ENCODE results near the gene HS6ST3. TPM values are rescaled to one million over a fixed set of nuclear protein-coding genes. Genes with fewer than 3 reads are reported as not detected.

HS6ST3 gene
- total and polyA plus RNA-seq, 5 donors from 2014 or later = not detected

GRCh38 chr13:96632536-96633320 lies 542.8 kb downstream of the HS6ST3 start:
- Mint-ChIP-seq H3K36me3 (no peaks in the 10 kb centered on the region), H3K4me3 (no peak overlapping the region), H3K4me1 (no peaks in the 10 kb centered on the region), H3K9me3 (peaks cover 2 to 11% (median 6%) of the 10 kb centered on the region in 7 donors), H3K27ac (no peak overlapping the region), H3K27me3 (no peaks in the 10 kb centered on the region)
- Histone ChIP-seq H3K9me3 (ENCODE audit: control insufficient read depth in 2 of 2, low read length in 2 of 2) (peaks cover 0 to 8% of the 10 kb centered on the region in 2 experiments), H3K36me3 (ENCODE audit: control insufficient read depth, insufficient read depth, low read length) (no peaks in the 10 kb centered on the region), H3K4me1 (ENCODE audit: control insufficient read depth, insufficient read depth, low read length, poor library complexity, severe bottlenecking) (no peaks in the 10 kb centered on the region), H3K27ac (ENCODE audit: insufficient read depth, low read length, poor library complexity, severe bottlenecking) (no peak overlapping the region), H3K27me3 (ENCODE audit: control insufficient read depth, insufficient read depth, low read length) (no peaks in the 10 kb centered on the region), H3K4me3 (ENCODE audit: low read depth, low read length) (no peak overlapping the region)
- DNase-seq (no peak), ATAC-seq (ENCODE audit: low read depth in 2 of 2) (no peak)

- peaks cover 0 to 13% of the 10 kb centered on the region in 2 experiments for H3K9me3 ChIP-seq (ENCODE audit: control insufficient read depth in 2 of 2, low read length in 2 of 2)
- Mint-ChIP-seq H3K9me3 (peaks cover 0 to 15% (median 4%) of the 10 kb centered on the region in 7 donors), H3K36me3 (no peaks in the 10 kb centered on the region), H3K27ac (no peak overlapping the region), H3K4me1 (no peaks in the 10 kb centered on the region), H3K27me3 (no peaks in the 10 kb centered on the region), H3K4me3 (no peak overlapping the region)
- ATAC-seq (ENCODE audit: low read depth in 2 of 2) (no peak), DNase-seq (no peak)
- H3K4me3 ChIP-seq (ENCODE audit: low read depth, low read length) = no peak overlapping the region
- no peaks in the 10 kb centered on the region for H3K27me3 ChIP-seq (ENCODE audit: control insufficient read depth, insufficient read depth, low read length)
- H3K36me3 ChIP-seq (ENCODE audit: control insufficient read depth, insufficient read depth, low read length) = no peaks in the 10 kb centered on the region
- H3K27ac ChIP-seq (ENCODE audit: insufficient read depth, low read length, poor library complexity, severe bottlenecking) = no peak overlapping the region
- no peaks in the 10 kb centered on the region for H3K4me1 ChIP-seq (ENCODE audit: control insufficient read depth, insufficient read depth, low read length, poor library complexity, severe bottlenecking)
Observed at GRCh38 chr13:96636001-96636709, 546.2 kb downstream of the HS6ST3 start.

GRCh38 chr13:96637039-96637438 lies 547.1 kb downstream of the HS6ST3 start:
- no peak for ATAC-seq (ENCODE audit: low read depth in 2 of 2)

GRCh38 chr13:96646101-96646500 lies 556.2 kb downstream of the HS6ST3 start:
- Mint-ChIP-seq H3K4me1 (no peaks in the 10 kb centered on the region), H3K4me3 (no peak overlapping the region), H3K27ac (no peak overlapping the region), H3K36me3 (no peaks in the 10 kb centered on the region), H3K9me3 (peaks cover 1 to 42% (median 4%) of the 10 kb centered on the region in 7 donors), H3K27me3 (no peaks in the 10 kb centered on the region)
- no peak overlapping the region for H3K27ac ChIP-seq (ENCODE audit: insufficient read depth, low read length, poor library complexity, severe bottlenecking)
- no peak overlapping the region for H3K4me3 ChIP-seq (ENCODE audit: low read depth, low read length)
- ATAC-seq (ENCODE audit: low read depth in 2 of 2) (no peak), DNase-seq (no peak)
- H3K36me3 ChIP-seq (ENCODE audit: control insufficient read depth, insufficient read depth, low read length) = no peaks in the 10 kb centered on the region
- H3K4me1 ChIP-seq (ENCODE audit: control insufficient read depth, insufficient read depth, low read length, poor library complexity, severe bottlenecking) = no peaks in the 10 kb centered on the region
- H3K9me3 ChIP-seq (ENCODE audit: control insufficient read depth in 2 of 2, low read length in 2 of 2) = peaks cover 0 to 6% of the 10 kb centered on the region in 2 experiments
- H3K27me3 ChIP-seq (ENCODE audit: control insufficient read depth, insufficient read depth, low read length) = no peaks in the 10 kb centered on the region

More at GRCh38 chr13:96637039-96637438, 547.1 kb downstream of the HS6ST3 start:
- H3K27me3 ChIP-seq (ENCODE audit: control insufficient read depth, insufficient read depth, low read length) = no peaks in the 10 kb centered on the region
- Mint-ChIP-seq H3K36me3 (no peaks in the 10 kb centered on the region), H3K9me3 (peaks cover 0 to 20% (median 4%) of the 10 kb centered on the region in 7 donors), H3K27ac (no peak overlapping the region), H3K27me3 (no peaks in the 10 kb centered on the region), H3K4me1 (no peaks in the 10 kb centered on the region), H3K4me3 (no peak overlapping the region)
- H3K9me3 ChIP-seq (ENCODE audit: control insufficient read depth in 2 of 2, low read length in 2 of 2) = peaks cover 0 to 6% of the 10 kb centered on the region in 2 experiments
- no peaks in the 10 kb centered on the region for H3K4me1 ChIP-seq (ENCODE audit: control insufficient read depth, insufficient read depth, low read length, poor library complexity, severe bottlenecking)
- no peaks in the 10 kb centered on the region for H3K36me3 ChIP-seq (ENCODE audit: control insufficient read depth, insufficient read depth, low read length)
- DNase-seq = no peak
- no peak overlapping the region for H3K4me3 ChIP-seq (ENCODE audit: low read depth, low read length)
- no peak overlapping the region for H3K27ac ChIP-seq (ENCODE audit: insufficient read depth, low read length, poor library complexity, severe bottlenecking)

DNA sequence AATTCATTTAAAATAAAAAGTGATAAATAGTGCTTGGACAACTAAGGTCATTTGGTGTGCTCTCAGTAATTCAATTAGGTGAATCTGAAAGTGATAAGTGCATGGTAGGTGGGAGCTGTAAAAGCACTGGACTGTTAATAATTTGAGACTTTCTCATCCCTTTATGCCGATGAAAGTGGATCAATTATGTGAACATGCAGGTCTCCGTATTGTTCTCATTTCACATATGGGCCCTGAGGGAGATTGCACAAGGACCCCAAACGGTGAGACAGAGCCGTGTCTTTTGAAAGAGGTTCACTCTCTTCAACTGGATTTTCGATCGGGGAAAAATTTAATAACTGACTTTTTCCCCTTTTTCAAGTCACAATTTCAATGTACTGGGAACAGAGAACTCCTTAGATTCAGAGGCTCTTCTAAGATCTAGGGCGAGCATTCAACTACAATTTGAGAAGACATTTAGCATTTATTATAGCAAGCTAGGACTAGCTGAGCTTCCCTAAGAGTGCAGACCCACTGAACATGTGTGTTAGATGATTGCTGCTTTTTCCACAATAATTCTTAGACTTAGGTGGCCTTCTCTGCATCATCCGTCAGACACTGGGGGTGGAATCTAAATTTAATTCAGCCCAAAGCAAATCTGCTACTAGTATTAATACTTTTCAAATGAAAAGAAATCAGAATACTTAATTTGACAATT lies 556.8 kb downstream of the HS6ST3 start:
- Mint-ChIP-seq H3K27me3 (no peaks in the 10 kb centered on the region), H3K4me1 (no peaks in the 10 kb centered on the region)
- H3K27me3 ChIP-seq (ENCODE audit: control insufficient read depth, insufficient read depth, low read length) = no peaks in the 10 kb centered on the region

DNA sequence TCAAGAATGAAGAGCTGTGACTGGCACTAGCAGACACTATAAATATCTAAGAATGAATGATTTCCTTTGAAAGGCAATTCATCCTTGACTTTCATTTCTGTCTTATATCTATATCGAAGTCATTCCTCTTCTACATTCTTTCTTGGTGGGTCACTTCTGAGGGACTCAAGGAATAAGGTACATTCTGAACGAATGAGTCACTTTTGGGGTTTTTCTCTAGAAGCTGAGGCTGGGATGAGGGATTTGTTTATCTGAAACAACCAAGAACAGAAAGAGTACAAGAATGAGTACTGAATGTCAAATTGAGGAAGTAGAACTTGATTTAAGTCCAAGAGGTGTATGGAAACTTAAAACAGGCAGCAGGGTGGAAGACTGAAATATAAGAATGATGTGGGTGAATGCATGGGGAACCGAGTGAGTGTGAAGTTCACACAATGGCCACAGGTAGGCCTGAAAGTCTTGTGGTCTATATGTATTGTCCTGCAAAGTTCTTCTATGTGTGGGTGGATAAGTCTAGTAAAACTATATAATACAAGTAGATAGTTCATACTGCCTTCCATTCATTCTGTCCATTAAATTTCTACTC lies 560.5 kb downstream of the HS6ST3 start:
- no peak overlapping the region for H3K27ac ChIP-seq (ENCODE audit: insufficient read depth, low read length, poor library complexity, severe bottlenecking)
- H3K4me3 Mint-ChIP-seq = no peak overlapping the region
- no peak overlapping the region for H3K27ac Mint-ChIP-seq
- H3K27me3 ChIP-seq (ENCODE audit: control insufficient read depth, insufficient read depth, low read length) = no peaks in the 10 kb centered on the region
- no peaks in the 10 kb centered on the region for H3K4me1 ChIP-seq (ENCODE audit: control insufficient read depth, insufficient read depth, low read length, poor library complexity, severe bottlenecking)
- H3K4me3 ChIP-seq (ENCODE audit: low read depth, low read length) = no peak overlapping the region
- no peak for DNase-seq
- H3K27me3 Mint-ChIP-seq = no peaks in the 10 kb centered on the region
- peaks cover 0 to 19% (median 4%) of the 10 kb centered on the region in 7 donors for H3K9me3 Mint-ChIP-seq
- H3K4me1 Mint-ChIP-seq = no peaks in the 10 kb centered on the region
- no peak for ATAC-seq (ENCODE audit: low read depth in 2 of 2)
- no peaks in the 10 kb centered on the region for H3K36me3 ChIP-seq (ENCODE audit: control insufficient read depth, insufficient read depth, low read length)
- peaks cover 0 to 6% of the 10 kb centered on the region in 2 experiments for H3K9me3 ChIP-seq (ENCODE audit: control insufficient read depth in 2 of 2, low read length in 2 of 2)
- H3K36me3 Mint-ChIP-seq = no peaks in the 10 kb centered on the region

More for the DNA sequence above, 556.8 kb downstream of the HS6ST3 start:
- Mint-ChIP-seq H3K4me3 (no peak overlapping the region), H3K27ac (no peak overlapping the region), H3K9me3 (peaks cover 1 to 38% (median 4%) of the 10 kb centered on the region in 7 donors), H3K36me3 (no peaks in the 10 kb centered on the region)
- H3K27ac ChIP-seq (ENCODE audit: insufficient read depth, low read length, poor library complexity, severe bottlenecking) = no peak overlapping the region
- ATAC-seq (ENCODE audit: low read depth in 2 of 2) (no peak), DNase-seq (no peak)
- no peaks in the 10 kb centered on the region for H3K36me3 ChIP-seq (ENCODE audit: control insufficient read depth, insufficient read depth, low read length)
- no peaks in the 10 kb centered on the region for H3K4me1 ChIP-seq (ENCODE audit: control insufficient read depth, insufficient read depth, low read length, poor library complexity, severe bottlenecking)
- H3K9me3 ChIP-seq (ENCODE audit: control insufficient read depth in 2 of 2, low read length in 2 of 2) = peaks cover 0 to 6% of the 10 kb centered on the region in 2 experiments
- no peak overlapping the region for H3K4me3 ChIP-seq (ENCODE audit: low read depth, low read length)

GRCh38 chr13:96651598-96651997 lies 561.7 kb downstream of the HS6ST3 start:
- ATAC-seq (ENCODE audit: low read depth in 2 of 2) = no peak
- Mint-ChIP-seq H3K9me3 (peaks cover 0 to 14% (median 4%) of the 10 kb centered on the region in 7 donors), H3K4me1 (no peaks in the 10 kb centered on the region), H3K27ac (no peak overlapping the region), H3K4me3 (no peak overlapping the region), H3K36me3 (no peaks in the 10 kb centered on the region), H3K27me3 (no peaks in the 10 kb centered on the region)
- Histone ChIP-seq H3K36me3 (ENCODE audit: control insufficient read depth, insufficient read depth, low read length) (no peaks in the 10 kb centered on the region), H3K9me3 (ENCODE audit: control insufficient read depth in 2 of 2, low read length in 2 of 2) (peaks cover 2 to 6% of the 10 kb centered on the region in 2 experiments), H3K27me3 (ENCODE audit: control insufficient read depth, insufficient read depth, low read length) (no peaks in the 10 kb centered on the region), H3K4me1 (ENCODE audit: control insufficient read depth, insufficient read depth, low read length, poor library complexity, severe bottlenecking) (no peaks in the 10 kb centered on the region), H3K4me3 (ENCODE audit: low read depth, low read length) (no peak overlapping the region), H3K27ac (ENCODE audit: insufficient read depth, low read length, poor library complexity, severe bottlenecking) (no peak overlapping the region)
- no peak for DNase-seq
